Hepatocyte (in vitro differentiated cells): Measurements from ENCODE around the gene TUFM. TPM values are rescaled to one million over a fixed set of nuclear protein-coding genes. Genes with fewer than 3 reads are reported as not detected.

Experiments used
- DNase-seq: peaks from one replicate; pipeline ENCODE4 v3.0.0-alpha.2; 2016; ENCODE audit warnings: low spot score
- H2AFZ ChIP-seq: fragments of 200-600 bp; sonication (generic); 2 replicates; pipeline ENCODE4 v1.6.0; 2016; ENCODE audit warnings: antibody characterized with exemption, mild to moderate bottlenecking
- H3K27ac ChIP-seq: fragments of 200-600 bp; sonication (generic); 2 replicates; pipeline ENCODE4 v1.5.1; 2016; ENCODE audit warnings: mild to moderate bottlenecking
- H3K27me3 ChIP-seq: fragments of 200-600 bp; sonication (generic); 2 replicates; pipeline ENCODE4 v1.6.1; 2016
- H3K36me3 ChIP-seq: fragments of 200-600 bp; sonication (generic); replicated peaks from 2 replicates; pipeline ENCODE4 v1.5.1; 2016; ENCODE audit warnings: low read depth; ENCODE audit not compliant: insufficient read depth
- H3K4me1 ChIP-seq: fragments of 200-600 bp; sonication (generic); 2 replicates; pipeline ENCODE4 v1.5.1; 2016; ENCODE audit warnings: mild to moderate bottlenecking, moderate library complexity; ENCODE audit not compliant: insufficient read depth
- H3K4me2 ChIP-seq: fragments of 200-600 bp; sonication (generic); 2 replicates; pipeline ENCODE4 v1.6.0; 2016
- H3K4me3 ChIP-seq: fragments of 200-600 bp; sonication (generic); 2 replicates; pipeline ENCODE4 v1.5.1; 2016; ENCODE audit warnings: mild to moderate bottlenecking
- H3K79me2 ChIP-seq: fragments of 200-600 bp; sonication (generic); 2 replicates; pipeline ENCODE4 v1.6.0; 2017; ENCODE audit warnings: mild to moderate bottlenecking
- H3K9me2 ChIP-seq: fragments of 200-600 bp; sonication (generic); replicated peaks from 2 replicates; pipeline ENCODE4 v1.6.0; 2017; ENCODE audit warnings: mild to moderate bottlenecking; ENCODE audit not compliant: insufficient read depth
- H3K9me3 ChIP-seq: fragments of 200-600 bp; sonication (generic); 2 replicates; pipeline ENCODE4 v1.5.1; 2016; ENCODE audit warnings: low read depth, mild to moderate bottlenecking
- H4K20me1 ChIP-seq: fragments of 200-600 bp; sonication (generic); 2 replicates; pipeline ENCODE4 v1.6.0; 2016; ENCODE audit warnings: mild to moderate bottlenecking; ENCODE audit not compliant: insufficient read depth, poor library complexity, severe bottlenecking
- EZH2 ChIP-seq: fragments of 200-600 bp; sonication (generic); IDR thresholded peaks from 2 replicates; pipeline ENCODE4 v1.6.1; 2016; ENCODE audit warnings: antibody characterized with exemption, mild to moderate bottlenecking, borderline replicate concordance
- EZH2phosphoT487 ChIP-seq: fragments of 200-600 bp; sonication (generic); IDR thresholded peaks from one replicate; pipeline ENCODE4 v1.6.1; 2018; ENCODE audit warnings: antibody characterized with exemption, mild to moderate bottlenecking, low read depth, moderate library complexity; ENCODE audit not compliant: unreplicated experiment, severe bottlenecking
- WGBS: methylation state at CpG from one replicate; pipeline ENCODE4 v1.1.6; 2016; ENCODE audit warnings: low lambda C conversion rate; ENCODE audit errors: missing lambda C conversion rate; 5-methylcytosine and 5-hydroxymethylcytosine counted together
- polyA plus RNA-seq: library from polyadenylated mRNA; unstranded; fragments of >200 nt; fragmentation: Nextera tagmentation; extraction: Ambion mirVana; gene quantifications from 2 replicates; pipeline ENCODE4 v1.2.1, GENCODE V29; 2016
- total RNA-seq: library from RNA; depleted of rRNA; stranded (reverse); fragments of >200 nt; gene quantifications from 2 replicates; pipeline ENCODE4 v1.2.3, GENCODE V29; 2014
- TF ChIP-seq, protein P1 (sequence below): fragments of 200-600 bp; sonication (generic); IDR thresholded peaks from 2 replicates; pipeline ENCODE4 v1.5.1; 2016; ENCODE audit warnings: antibody characterized with exemption, mild to moderate bottlenecking; ENCODE audit not compliant: poor library complexity

TUFM gene
- total and polyA plus RNA-seq, 2 experiments from 2014 or later, result 107 to 244 TPM

DNA sequence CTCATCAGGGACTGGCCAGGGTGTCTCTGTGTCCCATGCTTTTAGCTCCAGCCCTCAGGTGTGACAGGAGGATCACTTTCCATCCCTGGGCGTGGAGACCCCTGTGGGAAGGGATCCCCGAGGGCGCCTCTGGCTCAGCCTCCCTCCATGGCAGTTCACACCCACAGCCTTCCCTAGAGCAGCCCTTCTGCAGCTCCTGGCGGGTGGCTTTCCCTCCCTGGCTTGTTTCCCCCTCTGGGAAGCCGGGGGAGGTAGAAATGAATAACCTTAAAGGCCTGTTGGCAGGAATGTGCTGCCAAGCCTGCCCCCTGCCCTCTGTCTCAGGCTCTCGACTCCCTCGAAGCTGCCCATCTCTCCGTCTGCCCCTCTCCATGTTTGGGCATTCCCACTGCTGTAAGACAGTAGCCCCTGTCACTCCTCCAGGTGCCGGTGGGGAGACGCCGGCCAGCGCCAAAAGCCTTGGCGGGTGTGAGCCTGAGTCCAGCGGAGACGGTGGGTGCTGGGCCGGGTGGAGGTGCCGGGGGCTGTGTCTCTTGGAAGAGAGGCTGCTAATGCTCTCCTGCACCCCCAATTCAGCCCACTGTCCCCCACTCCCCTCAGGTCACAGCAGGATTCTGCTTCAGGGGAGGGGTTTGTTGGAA, 30.0 kb upstream of the TUFM start:
- Histone ChIP-seq H3K4me2 (no peak overlapping the region), H3K79me2 (no peaks in the 10 kb centered on the region), H3K4me1 (peaks cover 13% of the 10 kb centered on the region), H3K9me3 (no peaks in the 10 kb centered on the region), H2AFZ (no peak overlapping the region), H3K36me3 (no peaks in the 10 kb centered on the region), H3K27me3 (no peaks in the 10 kb centered on the region), H3K4me3 (no peak overlapping the region), H3K9me2 (no peaks in the 10 kb centered on the region), H4K20me1 (no peaks in the 10 kb centered on the region), H3K27ac (no peak overlapping the region)
- no peak for DNase-seq
- TF ChIP-seq EZH2phosphoT487 (no peak), EZH2 (no peak)
- TF ChIP-seq, protein P1, sequence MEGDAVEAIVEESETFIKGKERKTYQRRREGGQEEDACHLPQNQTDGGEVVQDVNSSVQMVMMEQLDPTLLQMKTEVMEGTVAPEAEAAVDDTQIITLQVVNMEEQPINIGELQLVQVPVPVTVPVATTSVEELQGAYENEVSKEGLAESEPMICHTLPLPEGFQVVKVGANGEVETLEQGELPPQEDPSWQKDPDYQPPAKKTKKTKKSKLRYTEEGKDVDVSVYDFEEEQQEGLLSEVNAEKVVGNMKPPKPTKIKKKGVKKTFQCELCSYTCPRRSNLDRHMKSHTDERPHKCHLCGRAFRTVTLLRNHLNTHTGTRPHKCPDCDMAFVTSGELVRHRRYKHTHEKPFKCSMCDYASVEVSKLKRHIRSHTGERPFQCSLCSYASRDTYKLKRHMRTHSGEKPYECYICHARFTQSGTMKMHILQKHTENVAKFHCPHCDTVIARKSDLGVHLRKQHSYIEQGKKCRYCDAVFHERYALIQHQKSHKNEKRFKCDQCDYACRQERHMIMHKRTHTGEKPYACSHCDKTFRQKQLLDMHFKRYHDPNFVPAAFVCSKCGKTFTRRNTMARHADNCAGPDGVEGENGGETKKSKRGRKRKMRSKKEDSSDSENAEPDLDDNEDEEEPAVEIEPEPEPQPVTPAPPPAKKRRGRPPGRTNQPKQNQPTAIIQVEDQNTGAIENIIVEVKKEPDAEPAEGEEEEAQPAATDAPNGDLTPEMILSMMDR, result no peak
- WGBS, result 89% methylated on average over 17 of the region's 17 CpGs

DNA sequence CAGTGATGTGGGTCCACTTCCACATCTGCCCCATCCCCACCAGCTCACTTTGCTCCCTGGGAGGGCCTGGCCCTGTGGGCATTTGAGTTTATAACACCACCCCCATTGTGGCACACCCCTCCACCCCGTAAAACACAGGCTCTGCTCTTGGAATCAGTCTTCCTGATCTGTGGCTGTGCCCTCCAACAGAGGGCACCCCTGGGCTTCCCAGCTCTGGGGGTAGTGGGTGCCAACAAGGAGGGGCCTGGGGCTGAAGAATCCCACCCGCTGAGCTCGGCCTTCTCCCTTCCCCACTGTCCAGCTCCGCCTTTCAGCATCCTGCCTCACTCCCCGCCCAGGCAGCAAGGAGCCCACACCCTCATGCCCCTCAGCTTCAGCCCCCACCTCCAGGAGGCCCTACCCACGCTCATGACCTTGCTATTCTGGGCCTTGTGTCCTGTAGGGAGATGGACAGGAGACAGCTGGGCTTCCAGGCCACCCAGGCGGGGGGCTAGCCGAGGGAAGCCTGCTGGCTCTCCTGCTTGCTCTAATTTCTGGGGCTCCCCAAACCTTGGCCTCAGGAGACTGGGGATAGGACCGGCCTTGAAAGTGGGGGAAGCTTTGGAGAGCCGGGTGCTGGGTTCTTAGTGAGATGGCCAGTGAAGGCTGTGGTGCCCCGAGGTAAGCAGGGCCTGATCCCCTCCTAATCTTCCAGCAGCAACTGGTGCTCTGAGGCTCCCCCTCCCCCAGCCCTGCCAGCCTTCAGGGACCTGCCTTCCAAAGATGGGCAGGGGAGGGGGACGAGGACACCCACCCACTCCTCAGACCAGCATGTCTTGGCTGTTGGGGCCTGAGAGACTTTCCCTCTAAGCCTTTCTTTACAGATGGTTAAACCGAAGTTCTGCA, 29.2 kb upstream of the TUFM start:
- 86% methylated on average over 11 of the region's 13 CpGs for WGBS
- Histone ChIP-seq H2AFZ (no peak overlapping the region), H3K27me3 (no peaks in the 10 kb centered on the region), H3K9me2 (no peaks in the 10 kb centered on the region), H3K9me3 (no peaks in the 10 kb centered on the region), H4K20me1 (no peaks in the 10 kb centered on the region), H3K36me3 (no peaks in the 10 kb centered on the region), H3K27ac (no peak overlapping the region), H3K4me2 (no peak overlapping the region), H3K4me1 (peaks cover 11% of the 10 kb centered on the region), H3K79me2 (no peaks in the 10 kb centered on the region), H3K4me3 (no peak overlapping the region)
- TF ChIP-seq, protein P1, result no peak
- no peak for TF ChIP-seq EZH2phosphoT487
- no peak for TF ChIP-seq EZH2
- DNase-seq, result no peak

DNA sequence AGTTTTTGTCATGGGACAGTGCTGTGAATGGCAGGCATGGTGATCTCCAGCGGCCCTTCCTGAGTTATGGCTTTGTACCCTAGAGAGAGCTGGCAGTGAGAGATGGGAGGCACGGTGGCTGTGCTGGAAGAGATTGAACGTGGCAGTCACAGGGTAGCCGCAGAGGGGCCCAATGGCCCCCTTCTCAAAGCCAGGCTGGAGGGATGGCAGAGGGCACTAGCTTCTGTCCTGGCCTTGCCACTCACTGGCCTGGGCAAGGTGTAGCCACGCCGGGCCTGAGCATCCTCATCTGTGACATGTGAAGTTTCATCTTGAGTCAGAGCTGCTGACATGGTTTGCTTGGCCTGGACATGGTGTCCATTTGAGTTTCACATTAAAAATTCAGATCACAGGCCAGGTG, 28.3 kb upstream of the TUFM start:
- Histone ChIP-seq H3K36me3 (no peaks in the 10 kb centered on the region), H4K20me1 (no peaks in the 10 kb centered on the region), H3K9me3 (no peaks in the 10 kb centered on the region), H3K4me1 (peaks cover 6% of the 10 kb centered on the region), H2AFZ (no peak overlapping the region), H3K27ac (no peak overlapping the region), H3K4me3 (no peak overlapping the region), H3K79me2 (no peaks in the 10 kb centered on the region), H3K9me2 (no peaks in the 10 kb centered on the region), H3K4me2 (no peak overlapping the region), H3K27me3 (no peaks in the 10 kb centered on the region)
- no peak for DNase-seq
- 100% methylated on average over 6 of the region's 6 CpGs for WGBS
- TF ChIP-seq, protein P1, result no peak
- TF ChIP-seq EZH2, result no peak
- no peak for TF ChIP-seq EZH2phosphoT487
